Osteoblast (primary cell): Measurements from ENCODE around the gene ENTR1. TPM values are rescaled to one million over a fixed set of nuclear protein-coding genes. Genes with fewer than 3 reads are reported as not detected.
A peak's percentile ranks its signal among the peaks of the same experiment; 100 is the strongest.

Experiments
- DNase-seq: peaks from one replicate; pipeline ENCODE4 v3.0.0; 2011; ENCODE audit warnings: low spot score, mixed read lengths; ENCODE audit not compliant: insufficient read length; ENCODE audit errors: missing footprints
- H2AFZ ChIP-seq: 2 replicates; pipeline ENCODE4 v1.6.0; 2011; ENCODE audit warnings: mild to moderate bottlenecking, low read length
- H3K27ac ChIP-seq: 2 replicates; pipeline ENCODE4 v1.5.1; 2011; ENCODE audit warnings: mild to moderate bottlenecking, low read depth, low read length, moderate library complexity
- H3K27me3 ChIP-seq: 2 replicates; pipeline ENCODE4 v1.6.0; 2012; ENCODE audit warnings: mild to moderate bottlenecking, control low read depth, inconsistent platforms, low read length, moderate library complexity; ENCODE audit not compliant: insufficient read depth
- H3K36me3 ChIP-seq: 2 replicates; pipeline ENCODE4 v1.5.1; 2011; ENCODE audit warnings: mild to moderate bottlenecking, low read length, control low read depth, moderate library complexity; ENCODE audit not compliant: insufficient read depth
- H3K4me1 ChIP-seq: 2 replicates; pipeline ENCODE4 v1.5.1; 2011; ENCODE audit warnings: mild to moderate bottlenecking, low read length, control low read depth, moderate library complexity; ENCODE audit not compliant: insufficient read depth
- H3K4me2 ChIP-seq: 2 replicates; pipeline ENCODE4 v1.6.0; 2011; ENCODE audit warnings: mild to moderate bottlenecking, low read length; ENCODE audit not compliant: insufficient read depth
- H3K4me3 ChIP-seq: fragments of 200-600 bp; sonication (generic); 3 replicates; pipeline ENCODE4 v1.5.1; 2012; ENCODE audit warnings: mild to moderate bottlenecking, low read length, inconsistent platforms; ENCODE audit not compliant: insufficient read depth
- H3K79me2 ChIP-seq: 2 replicates; pipeline ENCODE4 v1.6.0; 2012; ENCODE audit warnings: mild to moderate bottlenecking, low read length, control low read depth, inconsistent platforms; ENCODE audit not compliant: insufficient read depth
- H3K9me3 ChIP-seq: 2 replicates; pipeline ENCODE4 v1.5.1; 2011; ENCODE audit warnings: low read depth, low read length, control low read depth
- H4K20me1 ChIP-seq: 2 replicates; pipeline ENCODE4 v1.6.0; 2012; ENCODE audit warnings: mild to moderate bottlenecking, low read length, control low read depth; ENCODE audit not compliant: insufficient read depth
- CTCF ChIP-seq: IDR thresholded peaks from 2 replicates; pipeline ENCODE4 v1.5.1; 2011; ENCODE audit warnings: mild to moderate bottlenecking, low read depth, low read length, moderate library complexity; ENCODE audit errors: extremely low read depth
- total RNA-seq: library from RNA; depleted of rRNA; stranded (reverse); fragments of >200 nt; gene quantifications from 2 replicates; pipeline ENCODE4 v1.2.3, GENCODE V29; 2012

ENTR1 gene
- total RNA-seq, 1 donor, result 40.2 TPM

- H3K27ac ChIP-seq, result no peak overlapping the region
- no peaks in the 10 kb centered on the region for H3K79me2 ChIP-seq
- no peak for TF ChIP-seq CTCF
- no peak overlapping the region for H3K4me2 ChIP-seq
- H4K20me1 ChIP-seq, result no peaks in the 10 kb centered on the region
- no peak for DNase-seq
- no peaks in the 10 kb centered on the region for H3K9me3 ChIP-seq
- H3K4me3 ChIP-seq, result no peak overlapping the region
- H3K27me3 ChIP-seq, result no peaks in the 10 kb centered on the region
- H3K36me3 ChIP-seq, result peaks cover 3% of the 10 kb centered on the region
- no peak overlapping the region for H2AFZ ChIP-seq
- peaks cover 14% of the 10 kb centered on the region for H3K4me1 ChIP-seq
Measured at GRCh38 chr9:136375096-136375495, 35.3 kb downstream of the ENTR1 start.

GRCh38 chr9:136374183-136374575, 36.2 kb downstream of the ENTR1 start:
- DNase-seq, result no peak
- no peak overlapping the region for H2AFZ ChIP-seq
- no peaks in the 10 kb centered on the region for H3K27me3 ChIP-seq
- H3K4me1 ChIP-seq, result peaks cover 14% of the 10 kb centered on the region
- no peak overlapping the region for H3K4me3 ChIP-seq
- H3K36me3 ChIP-seq, result peaks cover 3% of the 10 kb centered on the region
- H3K27ac ChIP-seq, result no peak overlapping the region
- H3K79me2 ChIP-seq, result no peaks in the 10 kb centered on the region
- TF ChIP-seq CTCF, result no peak
- H3K4me2 ChIP-seq, result no peak overlapping the region
- H3K9me3 ChIP-seq, result no peaks in the 10 kb centered on the region
- H4K20me1 ChIP-seq, result no peaks in the 10 kb centered on the region

DNA sequence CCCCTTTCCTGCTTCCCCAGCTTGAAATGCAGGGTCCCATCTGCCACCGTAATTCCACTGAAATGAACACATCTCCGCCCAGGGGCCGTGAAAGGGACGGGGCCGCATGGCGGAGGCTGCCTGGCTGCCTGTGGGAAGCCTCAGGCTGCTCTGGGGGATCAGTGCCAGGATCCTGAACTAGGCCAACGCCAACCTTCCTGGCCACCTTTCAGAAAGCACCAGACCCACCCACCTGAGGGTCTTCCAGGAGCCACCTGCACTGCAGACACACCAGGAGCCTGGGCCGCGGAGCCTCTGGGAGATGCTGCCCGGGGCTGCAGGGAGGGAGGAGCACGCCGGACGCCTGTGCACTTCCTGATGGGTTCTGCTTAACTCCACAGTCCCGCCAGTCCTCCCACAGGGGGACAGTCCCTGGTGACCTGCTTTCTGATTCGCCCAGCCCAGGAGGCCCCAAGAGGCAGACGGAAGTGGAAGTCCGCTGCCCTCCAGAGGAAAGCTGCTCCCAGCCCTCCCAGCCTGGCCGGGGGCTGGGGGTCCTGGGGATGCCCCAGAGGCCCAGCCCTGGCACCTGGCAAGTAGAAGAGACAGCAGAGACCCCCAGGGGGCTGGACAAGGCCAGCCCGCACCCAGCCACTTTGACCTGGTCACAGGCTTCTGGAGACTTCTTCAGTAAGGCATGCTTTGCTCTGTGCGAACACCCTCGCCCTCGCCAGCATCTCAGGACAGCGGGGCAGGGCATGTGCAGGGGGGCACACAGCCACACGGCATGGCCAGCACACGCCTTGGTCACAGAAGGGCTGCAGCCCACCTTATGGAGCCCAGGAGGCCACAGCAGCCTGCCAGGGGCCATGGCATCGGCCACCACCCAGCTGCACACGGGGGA, 36.9 kb downstream of the ENTR1 start, which contains the start of gene CARD9:
CARD9 (minus strand) TSS at position 370 of the 883 bp plus-strand sequence. CDS start 1,591 bp downstream, outside the sequence.
- Histone ChIP-seq H3K4me1 (peaks cover 14% of the 10 kb centered on the region), H3K9me3 (no peaks in the 10 kb centered on the region), H3K4me3 (peak within 1 kb of the TSS; percentile 56), H3K27me3 (no peaks in the 10 kb centered on the region), H2AFZ (peak within 1 kb of the TSS; percentile 77), H4K20me1 (no peaks in the 10 kb centered on the region), H3K36me3 (peaks cover 3% of the 10 kb centered on the region), H3K27ac (peak within 1 kb of the TSS; percentile 61), H3K79me2 (no peaks in the 10 kb centered on the region), H3K4me2 (peak within 1 kb of the TSS; percentile 75)
- no peak for TF ChIP-seq CTCF
- DNase-seq, result no peak

DNA sequence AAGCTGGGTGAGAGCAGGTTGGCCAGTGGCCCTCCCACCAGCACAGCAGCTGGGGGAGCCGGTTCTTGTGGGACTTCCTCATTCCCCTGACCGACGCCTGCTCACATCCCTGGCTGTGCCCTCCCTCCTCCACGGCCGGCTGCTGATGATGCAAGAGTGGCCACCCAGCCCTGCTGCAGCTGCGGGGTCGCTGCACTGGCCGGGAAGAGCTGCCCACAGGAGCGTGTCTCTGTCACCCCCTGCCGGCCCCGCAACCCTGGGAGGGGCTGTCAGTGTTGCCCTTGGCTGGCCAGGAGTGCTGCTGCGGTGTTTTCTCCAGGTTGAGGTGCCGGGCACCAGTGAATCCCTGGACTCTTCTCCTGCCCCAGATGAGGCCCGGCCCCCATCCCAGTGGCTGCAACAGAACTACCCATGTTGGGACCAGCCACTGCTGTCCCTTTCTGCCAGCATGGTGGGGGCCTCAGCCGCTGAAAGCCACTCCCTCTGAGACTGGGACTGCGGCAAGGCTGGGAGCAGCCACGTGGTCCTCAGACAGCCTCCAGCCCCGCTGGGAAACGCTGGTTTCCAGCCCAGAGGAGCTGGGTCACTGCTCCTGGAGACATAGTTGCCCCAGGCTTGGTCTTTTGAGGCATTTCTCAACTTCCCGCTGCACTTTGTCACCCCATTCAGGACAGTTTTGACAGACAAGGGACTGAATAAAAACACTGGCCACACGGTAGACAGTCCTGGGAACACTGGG, 37.7 kb downstream of the ENTR1 start:
- peak; percentile 99 for DNase-seq
- no peaks in the 10 kb centered on the region for H3K79me2 ChIP-seq
- H3K27me3 ChIP-seq, result no peaks in the 10 kb centered on the region
- peaks cover 3% of the 10 kb centered on the region for H3K36me3 ChIP-seq
- H3K4me1 ChIP-seq, result peaks cover 14% of the 10 kb centered on the region
- H3K4me3 ChIP-seq, result peak overlapping the region; percentile 56
- peak overlapping the region; percentile 61 for H3K27ac ChIP-seq
- H4K20me1 ChIP-seq, result no peaks in the 10 kb centered on the region
- peak overlapping the region; percentile 77 for H2AFZ ChIP-seq
- peak overlapping the region; percentile 75 for H3K4me2 ChIP-seq
- peak; percentile 25 for TF ChIP-seq CTCF
- H3K9me3 ChIP-seq, result no peaks in the 10 kb centered on the region
